K562 (cell line): ENCODE measurements around the gene SLAMF9. TPM values are rescaled to one million over a fixed set of nuclear protein-coding genes. Genes with fewer than 3 reads are reported as not detected.

Experiments used
- ATAC-seq: fragments of 200-7000 bp; cut with Tn5 transposase; 3 replicates; pipeline ENCODE4 v1.9.1; 2020; ENCODE audit warnings: moderate library complexity
- BruUV-seq: library from RNA; stranded (reverse); fragments of 400-500 nt; replicated peaks from 2 replicates; lab custom pipeline; 2021; lab: Mats Ljungman, UMichigan
- CTCF ChIA-PET: fragments of 300-600 bp; formaldehyde crosslinking; extraction: SDS; loops from one replicate; lab custom pipeline; 2021; ENCODE audit warnings: low intra/inter-chr PET ratio; lab: Yijun Ruan, JAX
- POLR2A ChIA-PET: fragments of 300-600, 350-650 bp; sonication (Branson Sonifier 250); formaldehyde crosslinking; extraction: SDS; loops from one replicate; lab custom pipeline; 2021; ENCODE audit warnings: antibody characterized with exemption, inconsistent platforms; lab: Yijun Ruan, JAX
- DNase-seq, 4 experiments: peaks; one replicate each; pipeline versions ENCODE4 v3.0.0 to v3.0.0-alpha.2; 2011 to 2018; ENCODE audit warnings: low spot score in 3 of 4, mixed read lengths in 3 of 4; ENCODE audit errors: extremely low read depth in 1 of 4
- FAIRE-seq: peaks from 2 replicates; lab custom pipeline; 2011; peaks lifted over from hg19 to GRCh38; lab: Jason Lieb, UNC
- H2AFZ ChIP-seq: 2 replicates; pipeline ENCODE4 v1.6.0; 2011; ENCODE audit warnings: low read depth, low read length, control low read depth, inconsistent platforms
- H3K27ac ChIP-seq: fragments of 200-600 bp; 3 replicates; pipeline ENCODE4 v1.8.0; 2011; ENCODE audit warnings: low read depth, mild to moderate bottlenecking, control low read depth, inconsistent platforms, low read length, moderate library complexity, mixed read lengths; ENCODE audit errors: extremely low read depth
- H3K27me3 ChIP-seq, 2 experiments: fragments of 300-600 bp in 1 of 2; 2 replicates in 1 of 2; 3 replicates in 1 of 2; pipeline versions ENCODE4 v1.6.0 to v1.8.0; 2011; ENCODE audit warnings: inconsistent platforms in 2 of 2, low read length in 2 of 2, mild to moderate bottlenecking in 1 of 2, mixed read lengths in 1 of 2, moderate library complexity in 1 of 2; ENCODE audit not compliant: control insufficient read depth in 2 of 2, insufficient read depth in 2 of 2
- H3K36me3 ChIP-seq: fragments of 300-600 bp; 3 replicates; pipeline ENCODE4 v1.8.0; 2011; ENCODE audit warnings: mild to moderate bottlenecking, low read length, inconsistent platforms; ENCODE audit not compliant: control insufficient read depth, insufficient read depth
- H3K4me1 ChIP-seq, 2 experiments: fragments of 200-600 bp in 1 of 2; replicated peaks in 1 of 2; 2 replicates in 1 of 2; 3 replicates in 1 of 2; pipeline versions ENCODE4 v1.5.1 to v1.8.0; 2011; ENCODE audit warnings: inconsistent platforms in 2 of 2, low read length in 2 of 2, mild to moderate bottlenecking in 1 of 2, mixed read lengths in 1 of 2, moderate library complexity in 1 of 2; ENCODE audit not compliant: control insufficient read depth in 2 of 2, insufficient read depth in 2 of 2
- H3K4me2 ChIP-seq: 2 replicates; pipeline ENCODE4 v1.6.1; 2011; ENCODE audit warnings: low read length, control low read depth, inconsistent platforms, mixed read lengths; ENCODE audit not compliant: insufficient read depth
- H3K4me3 ChIP-seq: fragments of 200-600 bp; sonication (generic), shearing (Covaris generic); 2 replicates; pipeline ENCODE4 v1.5.1; 2016; ENCODE audit warnings: control low read depth, inconsistent platforms
- H3K79me2 ChIP-seq: fragments of 200-600 bp; 3 replicates; pipeline ENCODE4 v1.8.0; 2011; ENCODE audit warnings: low read length, inconsistent platforms; ENCODE audit not compliant: control insufficient read depth, insufficient read depth
- H3K9ac ChIP-seq, 2 experiments: 2 replicates each; pipeline versions ENCODE4 v1.6.0 to v1.6.1; 2011; ENCODE audit warnings: low read depth in 2 of 2, low read length in 2 of 2, control low read depth in 1 of 2, inconsistent platforms in 1 of 2, mild to moderate bottlenecking in 1 of 2, mixed read lengths in 1 of 2; ENCODE audit not compliant: insufficient read depth in 1 of 2
- H3K9me1 ChIP-seq: one replicate; pipeline ENCODE4 v1.6.0; 2011; ENCODE audit warnings: inconsistent platforms, mild to moderate bottlenecking, low read length, moderate library complexity; ENCODE audit not compliant: control insufficient read depth, insufficient read depth
- H3K9me3 ChIP-seq: replicated peaks from 2 replicates; pipeline ENCODE4 v1.5.1; 2011; ENCODE audit warnings: low read depth, low read length, inconsistent platforms; ENCODE audit not compliant: control insufficient read depth, insufficient read depth
- H4K20me1 ChIP-seq: replicated peaks from 2 replicates; pipeline ENCODE4 v1.6.1; 2011; ENCODE audit warnings: low read length, inconsistent platforms, mixed read lengths; ENCODE audit not compliant: control insufficient read depth, insufficient read depth
- JUN ChIP-seq, 2 experiments: sonication (generic) in 1 of 2; formaldehyde crosslinking in 1 of 2; IDR thresholded peaks; 2 replicates each; pipeline versions ENCODE4 v1.6.1 to v1.8.0; 2012 to 2022; ENCODE audit warnings: borderline replicate concordance in 2 of 2, mild to moderate bottlenecking in 2 of 2, improper control_type of control experiment in 1 of 2, low read depth in 1 of 2, low read length in 1 of 2, missing genetic modification reagents in 1 of 2
- PHF21A ChIP-seq: fragments of 450-650 bp; IDR thresholded peaks from 2 replicates; pipeline ENCODE4 v1.6.1; 2017; ENCODE audit warnings: low read depth, borderline replicate concordance
- SMARCE1 ChIP-seq: fragments of 450-650 bp; IDR thresholded peaks from 2 replicates; pipeline ENCODE4 v1.7.1; 2016; ENCODE audit warnings: mild to moderate bottlenecking
- ZC3H8 ChIP-seq: fragments of 450-650 bp; IDR thresholded peaks from 2 replicates; pipeline ENCODE4 v1.6.1; 2017
- ZEB2 ChIP-seq: fragments of 450-650 bp; IDR thresholded peaks from 2 replicates; pipeline ENCODE4 v1.6.1; 2016
- ZNF224 ChIP-seq: sonication (generic); formaldehyde crosslinking; IDR thresholded peaks from 2 replicates; pipeline ENCODE4 v1.8.0; 2022; ENCODE audit warnings: mild to moderate bottlenecking, missing genetic modification reagents
- WGBS: fragments of 100-300 bp; shearing (Covaris generic); methylation state at CpG from one replicate; pipeline ENCODE4 v1.1.6; 2016; ENCODE audit warnings: low coverage, mixed read lengths; ENCODE audit not compliant: insufficient coverage; ENCODE audit errors: missing lambda C conversion rate; 5-methylcytosine and 5-hydroxymethylcytosine counted together
- in situ Hi-C: fragments of 300-500 bp; cut with MboI; formaldehyde crosslinking; loops from 4 replicates; pipeline ENCODE4 v1.15.0; 2018; ENCODE audit warnings: inconsistent platforms, mixed read lengths
- intact Hi-C: fragments of 100-400 bp; cut with micrococcal nuclease; formaldehyde crosslinking; loops from 2 replicates; pipeline ENCODE4 v1.14.2; 2022
- polyA plus RNA-seq, 8 experiments: library from polyadenylated mRNA; depleted of rRNA in 4 of 8; stranded (reverse) in 5 of 8; unstranded in 3 of 8; fragments of >200 nt; fragmentation: Nextera tagmentation in 2 of 8; fragmentation: Illumina TruSeq in 1 of 8; extraction: Ambion mirVana in 2 of 8; extraction: Trizol in 1 of 8; gene quantifications; 2 replicates each; pipeline versions ENCODE4 v1.2.1 to v1.2.3, GENCODE V29; 2011 to 2014; ENCODE audit warnings: inconsistent platforms in 1 of 8, missing spikeins in 1 of 8
- total RNA-seq, 7 experiments: library from RNA; depleted of rRNA in 6 of 7; stranded (reverse); fragments of >200 nt in 6 of 7; fragmentation: Illumina TruSeq in 2 of 7; extraction: Trizol in 2 of 7; gene quantifications; 2 replicates each; pipeline versions ENCODE4 v1.2.1 to v1.2.3, GENCODE V29; 2011 to 2021; ENCODE audit warnings: low replicate concordance in 1 of 7
- TF ChIP-seq, protein P1 (sequence below): sonication (generic); formaldehyde crosslinking; IDR thresholded peaks from 2 replicates; pipeline ENCODE4 v1.8.0; 2022; ENCODE audit warnings: mild to moderate bottlenecking, missing genetic modification reagents
- TF ChIP-seq, protein P2 (sequence below): sonication (generic); formaldehyde crosslinking; IDR thresholded peaks from 2 replicates; pipeline ENCODE4 v1.8.0; 2022; ENCODE audit warnings: missing genetic modification reagents, mild to moderate bottlenecking, borderline replicate concordance

Gene SLAMF9
- total and polyA plus RNA-seq, 9 of the 15 experiments (the other 6 are each of a cell fraction or from before 2014, with no cell fraction given): 0.13 to 0.21 TPM; not detected in 7

DNA sequence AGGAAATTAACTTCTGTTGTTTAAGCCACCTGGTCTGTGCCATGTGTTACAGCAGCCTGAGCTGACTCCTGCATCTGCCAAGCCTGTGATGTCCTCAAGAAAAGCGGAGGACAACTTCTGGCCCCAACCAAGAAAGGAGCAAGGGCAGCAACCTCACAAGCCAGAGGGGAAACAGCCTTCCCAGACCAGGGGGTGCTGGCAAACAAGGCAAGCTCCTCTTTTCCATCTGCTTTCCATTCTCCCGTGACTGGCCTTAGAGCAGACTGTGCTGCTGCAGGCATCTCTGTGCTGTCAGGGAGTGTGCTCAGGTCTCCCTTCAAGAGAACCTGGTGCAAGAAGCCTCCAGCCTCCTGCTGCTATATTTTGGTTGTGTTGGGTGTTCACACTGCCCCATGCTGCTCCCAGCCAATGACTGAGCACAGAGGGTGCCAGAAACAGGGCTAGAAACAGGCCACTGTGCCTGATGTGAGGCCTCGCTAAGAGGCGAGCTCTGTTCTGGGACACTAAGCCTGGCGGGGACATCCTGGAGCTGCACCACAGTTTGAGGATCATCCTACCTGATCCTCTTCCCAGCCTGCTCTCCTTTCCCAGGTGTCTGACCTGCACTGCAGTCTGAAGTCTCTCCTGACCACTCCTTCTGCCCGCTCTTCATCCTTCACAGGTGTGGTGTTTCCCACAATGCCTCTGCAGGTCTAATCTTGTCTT is 27.5 kb upstream of the SLAMF9 start:
- Histone ChIP-seq H3K9ac (no peak overlapping the region), H3K27me3 (peaks cover 23 to 42% of the 10 kb centered on the region in 2 experiments; a peak in 4 of 5 replicates), H3K9me3 (no peaks in the 10 kb centered on the region), H4K20me1 (no peaks in the 10 kb centered on the region), H2AFZ (no peak overlapping the region), H3K4me2 (no peak overlapping the region), H3K27ac (no peak overlapping the region), H3K9me1 (no peaks in the 10 kb centered on the region), H3K79me2 (no peaks in the 10 kb centered on the region), H3K36me3 (no peaks in the 10 kb centered on the region), H3K4me1 (no peaks in the 10 kb centered on the region), H3K4me3 (no peak overlapping the region)
- in situ Hi-C loops (loop anchor here (25.0 kb wide), 1 partner anchor 794 kb away; no protein-coding TSS in a partner anchor), intact Hi-C loops (no loop called here)
- TF ChIP-seq PHF21A (no peak), ZNF224 (CRISPR knock-in tag) (no peak), SMARCE1 (no peak), ZC3H8 (no peak), ZEB2 (no peak), JUN (IDR thresholded peaks at IDR 0.05; ENCODE audit: borderline replicate concordance, low read depth, low read length) (no peak), JUN (CRISPR knock-in tag; IDR thresholded peaks at IDR 0.05; ENCODE audit: borderline replicate concordance) (no peak)
- TF ChIP-seq, protein P1, sequence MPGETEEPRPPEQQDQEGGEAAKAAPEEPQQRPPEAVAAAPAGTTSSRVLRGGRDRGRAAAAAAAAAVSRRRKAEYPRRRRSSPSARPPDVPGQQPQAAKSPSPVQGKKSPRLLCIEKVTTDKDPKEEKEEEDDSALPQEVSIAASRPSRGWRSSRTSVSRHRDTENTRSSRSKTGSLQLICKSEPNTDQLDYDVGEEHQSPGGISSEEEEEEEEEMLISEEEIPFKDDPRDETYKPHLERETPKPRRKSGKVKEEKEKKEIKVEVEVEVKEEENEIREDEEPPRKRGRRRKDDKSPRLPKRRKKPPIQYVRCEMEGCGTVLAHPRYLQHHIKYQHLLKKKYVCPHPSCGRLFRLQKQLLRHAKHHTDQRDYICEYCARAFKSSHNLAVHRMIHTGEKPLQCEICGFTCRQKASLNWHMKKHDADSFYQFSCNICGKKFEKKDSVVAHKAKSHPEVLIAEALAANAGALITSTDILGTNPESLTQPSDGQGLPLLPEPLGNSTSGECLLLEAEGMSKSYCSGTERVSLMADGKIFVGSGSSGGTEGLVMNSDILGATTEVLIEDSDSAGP (CRISPR knock-in tag): no peak
- TF ChIP-seq, protein P2, sequence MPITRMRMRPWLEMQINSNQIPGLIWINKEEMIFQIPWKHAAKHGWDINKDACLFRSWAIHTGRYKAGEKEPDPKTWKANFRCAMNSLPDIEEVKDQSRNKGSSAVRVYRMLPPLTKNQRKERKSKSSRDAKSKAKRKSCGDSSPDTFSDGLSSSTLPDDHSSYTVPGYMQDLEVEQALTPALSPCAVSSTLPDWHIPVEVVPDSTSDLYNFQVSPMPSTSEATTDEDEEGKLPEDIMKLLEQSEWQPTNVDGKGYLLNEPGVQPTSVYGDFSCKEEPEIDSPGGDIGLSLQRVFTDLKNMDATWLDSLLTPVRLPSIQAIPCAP (CRISPR knock-in tag): no peak
- no peak for DNase-seq
- ChIA-PET CTCF (no interaction called here), POLR2A (no interaction called here)
- WGBS: 1% methylated on average over 6 of the region's 6 CpGs
- no peak for FAIRE-seq
- no TSS peak for BruUV-seq
- no peak for ATAC-seq
